Body of pancreas (tissue), 4 donors: ENCODE data around the gene ABCC4.

Experiments used
- POLR2A ChIP-seq, 3 donors: fragments of 450-650 bp; IDR thresholded peaks; one replicate each; pipeline ENCODE4 v1.6.1; 2016; ENCODE audit warnings: antibody characterized with exemption in 3 of 3, mild to moderate bottlenecking in 2 of 3
- TF ChIP-seq, protein P1 (sequence below), 7 experiments: fragments of 450-650 bp in 4 of 7; fragments of 200-600 bp in 3 of 7; sonication (generic) in 3 of 7; IDR thresholded peaks; one replicate each; pipeline ENCODE4 v1.5.1; 2016 to 2019; ENCODE audit warnings: antibody characterized with exemption in 7 of 7

DNA sequence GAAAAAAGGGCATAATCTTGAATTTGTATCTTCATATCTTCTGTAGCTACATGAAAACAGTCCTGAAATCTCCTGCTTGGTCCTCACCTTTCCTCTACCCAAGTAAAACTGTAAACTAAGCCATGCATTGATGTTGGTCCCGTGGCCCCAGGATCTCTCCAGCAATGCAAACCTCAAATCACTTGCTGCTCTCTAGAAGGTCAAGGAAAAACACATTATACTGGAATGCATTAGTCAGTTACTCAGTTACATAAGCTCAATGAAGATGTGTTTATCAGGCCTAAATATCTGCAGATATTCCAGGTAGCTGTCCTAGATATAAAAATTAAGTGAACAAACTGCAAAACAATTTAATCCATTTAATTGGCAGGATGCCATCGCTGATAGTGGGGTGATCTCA, 261.8 kb downstream of the ABCC4 start:
- TF ChIP-seq, protein P1, sequence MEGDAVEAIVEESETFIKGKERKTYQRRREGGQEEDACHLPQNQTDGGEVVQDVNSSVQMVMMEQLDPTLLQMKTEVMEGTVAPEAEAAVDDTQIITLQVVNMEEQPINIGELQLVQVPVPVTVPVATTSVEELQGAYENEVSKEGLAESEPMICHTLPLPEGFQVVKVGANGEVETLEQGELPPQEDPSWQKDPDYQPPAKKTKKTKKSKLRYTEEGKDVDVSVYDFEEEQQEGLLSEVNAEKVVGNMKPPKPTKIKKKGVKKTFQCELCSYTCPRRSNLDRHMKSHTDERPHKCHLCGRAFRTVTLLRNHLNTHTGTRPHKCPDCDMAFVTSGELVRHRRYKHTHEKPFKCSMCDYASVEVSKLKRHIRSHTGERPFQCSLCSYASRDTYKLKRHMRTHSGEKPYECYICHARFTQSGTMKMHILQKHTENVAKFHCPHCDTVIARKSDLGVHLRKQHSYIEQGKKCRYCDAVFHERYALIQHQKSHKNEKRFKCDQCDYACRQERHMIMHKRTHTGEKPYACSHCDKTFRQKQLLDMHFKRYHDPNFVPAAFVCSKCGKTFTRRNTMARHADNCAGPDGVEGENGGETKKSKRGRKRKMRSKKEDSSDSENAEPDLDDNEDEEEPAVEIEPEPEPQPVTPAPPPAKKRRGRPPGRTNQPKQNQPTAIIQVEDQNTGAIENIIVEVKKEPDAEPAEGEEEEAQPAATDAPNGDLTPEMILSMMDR (IDR thresholded peaks at IDR 0.05), result no peak
- TF ChIP-seq POLR2A (IDR thresholded peaks at IDR 0.05), result no peak
